GM21786 (cell line): ENCODE data around the gene PAGE1.
"Not testable (repeated sequence)": the region's sequence is repeated elsewhere in the genome, so short reads cannot be mapped to it uniquely, and the experiment has no call there.

ENCODE experiments used
- ATAC-seq: cut with Tn5 transposase; IDR thresholded peaks from one replicate; pipeline ENCODE4 v1.9.1; 2021; ENCODE audit not compliant: unreplicated experiment

The PAGE1 gene

GRCh38 chrX:49695276-49696180 is at the start of gene PAGE1:
TSS of gene PAGE1 (minus strand) at chrX:49695984. CDS start at chrX:49694770, 1,214 bp downstream.
- no peak for ATAC-seq

- ATAC-seq = not testable (repeated sequence)
Measured at GRCh38 chrX:49741501-49741900, 45.7 kb upstream of the PAGE1 start.

- ATAC-seq = no peak
Measured at GRCh38 chrX:49727847-49728246, 32.1 kb upstream of the PAGE1 start.

- no peak for ATAC-seq
Measured at GRCh38 chrX:49726966-49727365, 31.2 kb upstream of the PAGE1 start.

- no peak for ATAC-seq
Measured at GRCh38 chrX:49725923-49726904, 30.4 kb upstream of the PAGE1 start.

GRCh38 chrX:49725401-49725800 is 29.6 kb upstream of the PAGE1 start:
- no peak for ATAC-seq

- ATAC-seq = not testable (repeated sequence)
Measured at GRCh38 chrX:49720106-49720505, 24.3 kb upstream of the PAGE1 start.

- no peak for ATAC-seq
Measured at GRCh38 chrX:49712577-49712976, 16.8 kb upstream of the PAGE1 start.

GRCh38 chrX:49710744-49711319 is 15.0 kb upstream of the PAGE1 start:
- no peak for ATAC-seq

GRCh38 chrX:49704691-49705404 is 9.1 kb upstream of the PAGE1 start:
- no peak for ATAC-seq

- ATAC-seq = no peak
Measured at GRCh38 chrX:49701933-49702332, 6.1 kb upstream of the PAGE1 start.

GRCh38 chrX:49701323-49701722 is 5.5 kb upstream of the PAGE1 start:
- ATAC-seq = no peak

GRCh38 chrX:49675075-49675719 is 20.6 kb downstream of the PAGE1 start:
- no peak for ATAC-seq

GRCh38 chrX:49673394-49673793 is 22.4 kb downstream of the PAGE1 start:
- ATAC-seq = no peak

- ATAC-seq = no peak
Measured at GRCh38 chrX:49664824-49665223, 31.0 kb downstream of the PAGE1 start.

GRCh38 chrX:49661881-49662280 is 33.9 kb downstream of the PAGE1 start:
- ATAC-seq = no peak

- no peak for ATAC-seq
Measured at GRCh38 chrX:49659771-49660170, 36.0 kb downstream of the PAGE1 start.

GRCh38 chrX:49656533-49656932 is 39.3 kb downstream of the PAGE1 start:
- ATAC-seq = peak; percentile 60

GRCh38 chrX:49644991-49645637 is 50.7 kb downstream of the PAGE1 start:
- ATAC-seq = no peak
